VCaP (cell line): ENCODE results near the gene TRPV2.

Experiments
- H3K27ac ChIP-seq: fragments of 450-650 bp; 2 replicates; pipeline ENCODE4 v1.5.1; 2017
- TF ChIP-seq, protein P1 (sequence below): fragments of 450-650 bp; conservative IDR thresholded peaks from 2 replicates; pipeline ENCODE4 v1.5.1; 2017; ENCODE audit warnings: mild to moderate bottlenecking, moderate library complexity

The TRPV2 gene

DNA sequence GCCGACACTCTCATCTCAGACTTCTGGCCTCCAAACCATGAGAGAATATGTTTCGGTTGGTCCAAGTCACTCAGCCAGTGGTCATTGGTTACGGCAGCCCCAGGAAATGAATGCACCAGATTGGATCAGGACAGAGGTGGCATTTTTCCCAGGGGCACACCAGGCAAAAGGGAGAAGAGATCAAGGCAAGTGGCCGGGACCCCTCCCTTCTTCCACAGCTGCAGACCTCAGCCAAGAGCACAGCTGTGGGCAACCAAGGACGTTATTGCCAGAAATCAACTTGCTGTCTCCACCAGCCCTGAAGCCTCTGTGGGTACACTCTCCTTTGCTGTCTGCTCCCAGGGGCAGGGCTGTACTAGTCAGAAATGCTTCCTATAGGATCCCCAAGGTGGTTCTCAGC, 55.9 kb downstream of the TRPV2 start:
- TF ChIP-seq, protein P1, sequence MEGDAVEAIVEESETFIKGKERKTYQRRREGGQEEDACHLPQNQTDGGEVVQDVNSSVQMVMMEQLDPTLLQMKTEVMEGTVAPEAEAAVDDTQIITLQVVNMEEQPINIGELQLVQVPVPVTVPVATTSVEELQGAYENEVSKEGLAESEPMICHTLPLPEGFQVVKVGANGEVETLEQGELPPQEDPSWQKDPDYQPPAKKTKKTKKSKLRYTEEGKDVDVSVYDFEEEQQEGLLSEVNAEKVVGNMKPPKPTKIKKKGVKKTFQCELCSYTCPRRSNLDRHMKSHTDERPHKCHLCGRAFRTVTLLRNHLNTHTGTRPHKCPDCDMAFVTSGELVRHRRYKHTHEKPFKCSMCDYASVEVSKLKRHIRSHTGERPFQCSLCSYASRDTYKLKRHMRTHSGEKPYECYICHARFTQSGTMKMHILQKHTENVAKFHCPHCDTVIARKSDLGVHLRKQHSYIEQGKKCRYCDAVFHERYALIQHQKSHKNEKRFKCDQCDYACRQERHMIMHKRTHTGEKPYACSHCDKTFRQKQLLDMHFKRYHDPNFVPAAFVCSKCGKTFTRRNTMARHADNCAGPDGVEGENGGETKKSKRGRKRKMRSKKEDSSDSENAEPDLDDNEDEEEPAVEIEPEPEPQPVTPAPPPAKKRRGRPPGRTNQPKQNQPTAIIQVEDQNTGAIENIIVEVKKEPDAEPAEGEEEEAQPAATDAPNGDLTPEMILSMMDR = no peak
- no peak overlapping the region for H3K27ac ChIP-seq

DNA sequence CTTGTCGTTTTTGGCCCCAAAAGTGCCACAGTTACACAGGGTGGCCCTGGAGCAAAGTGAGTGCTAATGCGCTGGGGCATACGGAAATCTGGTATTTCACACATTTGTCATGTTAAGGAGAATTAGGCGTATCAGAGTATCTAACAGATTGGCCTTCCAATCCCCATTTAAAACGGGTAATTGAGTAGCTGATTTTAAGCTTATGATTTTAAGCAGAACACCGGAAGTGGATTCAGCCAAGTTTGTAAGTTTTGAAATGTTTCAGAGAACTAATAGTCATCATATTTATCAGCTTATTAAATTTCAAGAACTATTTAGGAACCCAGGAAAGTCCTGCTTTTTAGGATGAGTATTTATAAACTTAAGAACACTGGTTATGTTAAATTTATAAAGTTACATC, 57.2 kb downstream of the TRPV2 start:
- TF ChIP-seq, protein P1 = no peak
- H3K27ac ChIP-seq = no peak overlapping the region

DNA sequence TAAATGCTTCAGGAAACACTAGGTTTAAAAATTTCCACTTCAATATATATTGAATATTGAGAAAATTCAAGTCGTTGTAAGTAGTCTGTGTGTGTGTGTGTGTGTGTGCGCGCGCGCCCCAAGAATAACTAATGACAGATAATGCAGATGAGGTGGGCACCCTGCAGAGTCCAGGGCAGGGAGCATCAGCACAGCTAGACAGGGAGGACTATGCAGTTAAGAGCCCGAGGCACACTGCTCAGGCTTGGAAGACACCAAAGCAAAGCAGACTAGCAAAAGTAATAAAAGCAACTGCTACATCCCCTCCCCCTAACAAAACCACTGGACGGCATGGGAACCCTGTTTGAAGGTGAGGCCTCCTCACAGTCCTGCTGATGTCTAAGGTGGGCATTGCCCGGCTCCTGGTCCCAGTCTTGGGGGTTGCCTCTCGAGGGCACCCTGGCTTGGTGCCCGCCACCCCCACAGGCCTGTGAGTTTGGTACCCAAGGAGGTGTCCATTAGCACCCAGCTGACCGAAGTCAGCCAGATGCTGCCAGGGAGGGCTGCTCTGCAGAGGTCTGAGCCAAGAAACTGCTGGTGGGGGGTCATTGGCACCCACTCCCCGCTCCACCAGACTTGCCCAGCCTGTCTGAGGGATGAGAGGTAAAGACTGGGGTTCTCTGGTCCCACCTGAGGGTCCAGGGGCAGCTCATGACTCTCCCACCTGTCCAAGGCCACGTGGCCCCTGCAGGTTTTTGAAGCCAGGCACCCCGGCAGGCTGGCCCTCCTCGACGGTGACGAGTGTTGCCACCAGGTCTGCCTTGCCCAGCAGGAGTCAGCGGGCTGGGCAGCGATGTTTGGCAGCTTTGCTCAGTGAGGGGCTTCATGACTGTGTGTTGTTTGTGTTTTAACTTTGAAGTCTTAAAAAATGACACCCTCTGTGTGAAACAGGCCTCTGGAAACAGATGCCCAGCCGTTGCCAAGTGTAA, 58.0 kb downstream of the TRPV2 start:
- TF ChIP-seq, protein P1 = no peak
- H3K27ac ChIP-seq = no peak overlapping the region

DNA sequence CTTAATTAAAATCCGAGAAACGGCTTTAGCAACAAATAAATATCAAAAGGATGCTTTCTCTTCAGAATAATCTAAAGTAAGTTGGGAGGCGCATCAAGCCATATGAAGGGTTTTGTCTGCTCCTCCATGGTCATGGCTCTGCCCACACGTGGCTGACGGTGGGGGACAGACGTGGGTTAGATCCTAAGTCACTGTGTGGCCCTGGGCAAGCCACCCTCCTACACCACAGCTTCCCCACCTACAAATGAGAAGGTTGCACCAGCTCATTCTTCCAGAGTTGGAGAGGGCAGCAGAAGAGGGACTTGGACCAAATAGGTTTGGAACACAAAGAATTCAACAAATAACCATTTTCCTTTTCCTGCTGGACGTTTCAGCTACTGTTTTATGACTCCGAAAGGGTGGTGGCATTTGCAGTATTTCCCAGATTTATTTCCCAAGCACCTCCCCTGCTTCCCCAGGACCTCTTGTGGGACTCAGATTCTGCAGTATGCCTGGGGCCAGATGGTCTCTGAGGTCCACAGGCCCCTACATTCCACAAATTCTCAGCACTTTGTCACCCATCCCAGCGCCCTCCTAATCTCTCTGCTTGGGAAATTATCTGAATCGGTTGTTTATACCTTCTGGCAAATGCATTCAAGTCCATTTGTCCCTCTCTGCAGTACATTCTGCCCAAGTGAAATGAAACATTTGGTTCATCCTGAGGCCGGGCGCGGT, 58.8 kb downstream of the TRPV2 start:
- H3K27ac ChIP-seq = no peak overlapping the region
- TF ChIP-seq, protein P1 = no peak

DNA sequence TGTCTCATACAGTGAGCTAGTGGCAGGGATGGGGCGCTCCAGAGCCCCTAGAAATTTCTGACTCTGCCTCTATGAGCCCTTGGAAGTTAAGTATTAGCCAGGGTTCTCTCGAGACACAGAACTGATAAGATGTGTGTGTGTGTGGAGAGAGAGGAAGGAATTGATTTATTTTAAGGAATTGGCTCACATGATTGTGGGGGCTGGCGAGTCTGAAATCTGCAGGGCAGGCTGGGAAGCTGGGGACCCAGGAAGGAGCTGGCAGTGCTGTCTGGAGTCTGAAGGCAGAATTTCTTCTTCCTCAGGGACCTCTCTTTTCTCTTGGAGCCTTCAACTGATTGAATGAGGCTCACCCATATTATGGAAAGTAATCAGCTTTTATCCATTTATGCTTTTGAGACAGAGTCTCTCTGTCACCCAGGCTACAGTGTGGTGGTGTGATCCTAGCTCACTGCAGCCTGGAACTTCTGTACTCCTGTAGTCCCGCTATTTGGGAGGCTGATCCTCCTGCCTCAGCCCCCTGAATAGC, 59.9 kb downstream of the TRPV2 start:
- TF ChIP-seq, protein P1 = no peak
- no peak overlapping the region for H3K27ac ChIP-seq

DNA sequence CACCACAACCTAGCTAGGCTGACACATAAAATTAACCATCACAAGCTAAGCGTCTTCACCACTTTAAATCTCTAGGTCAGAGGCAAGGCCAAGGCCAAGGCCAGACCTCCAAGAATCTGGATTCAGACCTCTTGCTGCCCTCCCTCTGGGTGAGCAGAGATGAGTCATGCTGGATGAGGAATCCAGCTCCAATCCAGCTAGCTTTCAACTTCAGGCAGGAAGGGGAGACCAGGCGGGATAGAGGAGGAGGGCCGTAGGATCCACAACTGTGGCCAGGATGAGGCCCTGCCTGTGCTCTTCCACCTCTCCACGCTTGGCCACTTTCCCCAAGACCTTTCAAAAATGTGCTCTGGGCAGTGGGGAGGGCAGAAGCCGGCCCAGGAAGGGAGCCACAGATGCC, 61.9 kb downstream of the TRPV2 start:
- H3K27ac ChIP-seq = no peak overlapping the region
- TF ChIP-seq, protein P1 = no peak

DNA sequence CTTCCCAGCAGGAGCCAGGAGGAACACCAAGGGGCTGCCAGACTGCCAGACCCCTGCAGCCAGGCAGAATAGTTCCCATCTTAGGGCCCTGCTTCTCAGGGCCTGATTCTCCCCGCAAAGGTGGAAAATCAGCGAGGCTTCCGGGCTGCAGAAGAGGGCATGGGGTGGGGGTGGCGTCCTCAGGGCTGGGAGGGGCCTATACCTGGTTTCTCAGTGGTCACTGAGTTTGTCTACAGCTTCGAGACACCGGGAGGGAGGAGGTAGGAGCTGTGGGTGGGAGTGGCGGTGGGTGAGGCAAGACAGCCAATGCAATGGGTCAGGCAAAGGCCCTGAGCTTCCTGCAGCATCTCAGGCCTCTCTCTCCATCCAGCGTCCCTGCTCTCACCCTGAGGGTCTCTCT, 62.3 kb downstream of the TRPV2 start:
- TF ChIP-seq, protein P1 = no peak

More for the DNA sequence above, 62.3 kb downstream of the TRPV2 start:
- H3K27ac ChIP-seq = no peak overlapping the region
